Measurements from ENCODE around the gene SUGP1.

- no peak for TF ChIP-seq EZH2 (IDR thresholded peaks at IDR 0.05; ENCODE audit: insufficient read depth, poor library complexity, severe bottlenecking)
- no peak for TF ChIP-seq EZH2phosphoT487 (IDR thresholded peaks at IDR 0.05; ENCODE audit: insufficient read depth, low read depth)
Observed at GRCh38 chr19:19343762-19344161, 23.5 kb upstream of the SUGP1 start.

Measured in GM23248 (cell line).